HEK293T (cell line): Measurements from ENCODE around the gene SQOR.

Source experiments
- ARNT ChIP-seq: fragments of 450-650 bp; IDR thresholded peaks from 2 replicates; pipeline ENCODE4 v1.6.1; 2017; ENCODE audit warnings: mild to moderate bottlenecking
- BHLHE40 ChIP-seq: fragments of 450-650 bp; IDR thresholded peaks from 2 replicates; pipeline ENCODE4 v1.6.1; 2016; ENCODE audit warnings: mild to moderate bottlenecking, moderate library complexity, borderline replicate concordance
- ELF4 ChIP-seq: fragments of 450-650 bp; IDR thresholded peaks from 2 replicates; pipeline ENCODE4 v1.6.1; 2017; ENCODE audit warnings: antibody characterized with exemption
- FOXA1 ChIP-seq: fragments of 450-650 bp; IDR thresholded peaks from 2 replicates; pipeline ENCODE4 v1.6.1; 2016; ENCODE audit warnings: mild to moderate bottlenecking
- FOXK2 ChIP-seq: fragments of 450-650 bp; IDR thresholded peaks from 2 replicates; pipeline ENCODE4 v1.6.1; 2016; ENCODE audit warnings: mild to moderate bottlenecking
- FOXM1 ChIP-seq: fragments of 450-650 bp; IDR thresholded peaks from 2 replicates; pipeline ENCODE4 v1.6.1; 2017; ENCODE audit warnings: mild to moderate bottlenecking, borderline replicate concordance
- HDGF ChIP-seq: fragments of 450-650 bp; IDR thresholded peaks from 2 replicates; pipeline ENCODE4 v1.6.1; 2017; ENCODE audit warnings: antibody characterized with exemption, borderline replicate concordance
- PKNOX1 ChIP-seq: fragments of 450-650 bp; IDR thresholded peaks from 2 replicates; pipeline ENCODE4 v1.6.1; 2016
- SP1 ChIP-seq: fragments of 450-650 bp; IDR thresholded peaks from 2 replicates; pipeline ENCODE4 v1.6.1; 2017
- TARDBP ChIP-seq: fragments of 450-650 bp; IDR thresholded peaks from 2 replicates; pipeline ENCODE4 v1.6.1; 2016
- ZNF384 ChIP-seq: fragments of 450-650 bp; IDR thresholded peaks from 2 replicates; pipeline ENCODE4 v1.6.1; 2016

GRCh38 chr15:45704329-45705249 lies 69.8 kb downstream of the SQOR start:
- TF ChIP-seq FOXM1 (no peak), PKNOX1 (no peak), ARNT (no peak), TARDBP (no peak), BHLHE40 (no peak), HDGF (no peak), FOXK2 (no peak), FOXA1 (no peak), SP1 (no peak), ELF4 (no peak), ZNF384 (no peak)
